Activated T-cell treated with anti-CD3 and anti-CD28 coated beads, Interleukin-2, amount 50 U/mL, for 24 hours (primary cell): ENCODE results near the gene PFAS.
A peak's percentile ranks its signal among the peaks of the same experiment; 100 is the strongest.

Experiments
- DNase-seq: peaks from one replicate; pipeline ENCODE4 v3.0.0-alpha.2; 2020
- H3K27ac Mint-ChIP-seq: 2 replicates; pipeline ENCODE4 v1.8.0; 2020; ENCODE audit warnings: mild to moderate bottlenecking, mixed read lengths
- H3K27me3 Mint-ChIP-seq: 2 replicates; pipeline ENCODE4 v1.8.0; 2020; ENCODE audit warnings: mixed read lengths
- H3K36me3 Mint-ChIP-seq: 2 replicates; pipeline ENCODE4 v1.8.0; 2020; ENCODE audit warnings: low read depth, mixed read lengths
- H3K4me1 Mint-ChIP-seq: 2 replicates; pipeline ENCODE4 v1.8.0; 2020; ENCODE audit warnings: low read depth, mixed read lengths
- H3K4me3 Mint-ChIP-seq: 2 replicates; pipeline ENCODE4 v1.8.0; 2020; ENCODE audit warnings: mild to moderate bottlenecking, moderate library complexity, mixed read lengths
- H3K9me3 Mint-ChIP-seq: 2 replicates; pipeline ENCODE4 v1.8.0; 2020; ENCODE audit warnings: mixed read lengths

PFAS gene

DNA sequence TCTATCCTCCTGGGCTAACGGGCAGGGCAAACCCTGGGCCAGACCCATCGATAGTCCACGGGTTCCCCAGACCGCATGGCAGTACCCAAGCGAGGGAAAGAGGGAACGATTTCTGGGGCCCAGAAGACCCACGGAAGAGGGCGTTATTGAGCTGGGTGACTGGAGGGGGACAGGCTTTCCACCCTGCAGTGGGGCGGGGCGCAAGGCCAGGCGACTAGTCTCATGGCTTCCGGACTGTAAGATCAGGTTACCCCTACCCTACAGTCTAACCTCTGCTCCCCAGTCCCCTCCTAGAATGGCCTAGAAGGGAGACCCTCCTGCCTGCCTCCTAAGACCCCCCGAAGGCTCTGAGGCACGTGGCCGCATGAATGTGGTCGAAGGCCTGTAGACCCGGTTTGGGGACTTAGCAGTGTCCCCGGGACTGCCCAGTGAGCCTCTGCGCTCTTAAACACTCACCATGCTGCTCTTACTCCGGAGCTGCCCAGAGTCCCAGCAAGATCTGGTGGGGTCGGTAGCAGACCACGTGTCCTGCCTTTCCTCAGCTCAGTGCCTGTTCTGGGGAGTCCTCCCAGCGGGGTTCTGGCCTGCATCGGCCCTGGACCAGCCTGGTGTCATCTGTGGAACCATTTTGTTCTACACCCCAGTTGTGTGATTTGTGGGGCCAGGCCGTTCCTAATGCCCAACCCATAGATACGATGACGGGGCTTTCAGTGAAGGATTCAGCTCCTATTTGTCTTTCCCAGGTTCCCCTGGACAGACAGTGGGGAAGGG is 25.5 kb upstream of the PFAS start:
- H3K9me3 Mint-ChIP-seq = no peaks in the 10 kb centered on the region
- peak overlapping the region; percentile 99 for H3K27ac Mint-ChIP-seq
- peaks cover 66% of the 10 kb centered on the region for H3K4me1 Mint-ChIP-seq
- H3K27me3 Mint-ChIP-seq = no peaks in the 10 kb centered on the region
- DNase-seq = peak; percentile 77
- H3K4me3 Mint-ChIP-seq = peak overlapping the region; percentile 95
- H3K36me3 Mint-ChIP-seq = peaks cover 36% of the 10 kb centered on the region

DNA sequence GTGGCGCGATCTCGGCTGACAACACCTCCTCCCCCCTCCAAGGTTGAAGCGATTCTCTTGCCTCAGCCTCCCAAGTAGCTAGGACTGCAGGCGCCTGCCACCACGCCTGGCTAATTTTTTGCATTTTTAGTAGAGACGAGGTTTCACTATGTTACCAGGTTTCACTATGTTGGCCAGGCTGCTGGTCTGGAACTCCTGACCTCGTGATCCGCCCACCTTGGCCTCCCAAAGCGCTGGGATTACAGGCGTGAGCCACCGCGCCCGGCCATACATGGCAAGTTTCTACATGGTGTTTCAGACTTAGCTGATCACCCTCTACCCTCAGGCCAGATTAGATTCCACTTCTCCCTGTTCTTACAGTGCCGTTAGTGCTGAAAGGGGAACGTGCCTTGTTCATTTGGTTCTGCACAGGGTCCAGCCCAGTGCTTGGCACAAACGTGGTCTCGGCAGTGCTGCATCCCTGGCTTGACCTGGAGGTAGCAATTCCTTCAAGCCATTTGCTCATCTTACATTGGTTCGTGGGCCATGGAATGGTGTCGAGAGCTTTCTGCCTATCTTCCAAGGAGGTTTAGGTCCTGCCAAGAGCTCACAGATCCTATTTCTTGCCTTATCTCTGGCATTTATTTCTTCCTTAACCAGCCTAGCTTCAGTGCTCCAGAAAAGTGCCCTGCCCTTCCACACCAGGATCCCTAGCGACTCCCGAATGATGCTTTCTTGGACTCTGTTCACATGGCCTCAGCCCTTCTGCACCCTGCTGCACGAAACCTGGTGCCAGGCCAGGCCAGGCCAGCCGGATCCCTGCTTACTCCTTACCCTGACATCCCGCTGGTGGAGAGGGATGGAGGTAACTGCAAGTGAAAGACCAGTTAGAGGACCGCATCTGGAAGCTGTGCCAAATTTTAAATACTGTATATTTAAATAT is 23.9 kb upstream of the PFAS start:
- peaks cover 62% of the 10 kb centered on the region for H3K4me1 Mint-ChIP-seq
- peak overlapping the region; percentile 86 for H3K27ac Mint-ChIP-seq

DNA sequence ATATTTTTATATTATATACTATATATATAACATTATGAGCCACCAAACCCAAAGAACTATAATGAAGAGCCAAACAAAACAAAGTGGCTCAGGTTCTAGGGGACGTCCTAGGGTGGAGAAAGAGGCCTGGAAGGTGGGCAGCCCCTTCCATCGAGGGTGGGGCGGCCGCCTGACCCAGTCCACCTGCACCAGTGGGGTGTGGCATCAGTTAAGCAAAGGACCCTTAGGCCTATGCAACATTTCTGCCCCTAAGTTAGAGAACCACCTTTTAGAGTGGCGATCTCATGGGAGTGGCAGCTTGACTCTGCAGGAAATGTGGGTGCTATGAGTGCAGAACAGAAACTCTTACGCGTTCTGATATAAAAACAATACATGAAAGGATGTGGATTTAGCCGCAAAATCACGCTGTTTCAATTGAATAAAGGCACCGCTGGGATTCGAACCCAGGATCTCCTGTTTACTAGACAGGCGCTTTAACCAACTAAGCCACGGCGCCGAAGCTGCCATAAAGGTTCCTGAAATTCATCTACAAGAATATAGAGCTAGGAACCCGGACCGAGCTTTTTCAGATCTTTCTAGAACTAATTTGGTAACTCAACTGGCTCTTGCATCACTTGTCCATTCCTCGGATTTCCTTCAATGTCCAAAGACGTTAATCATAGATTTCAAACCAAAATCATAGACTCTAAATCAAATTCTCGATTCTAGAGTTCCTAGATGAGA is 23.1 kb upstream of the PFAS start:
- H3K36me3 Mint-ChIP-seq = peaks cover 58% of the 10 kb centered on the region

More for the DNA sequence above, 23.9 kb upstream of the PFAS start:
- no peaks in the 10 kb centered on the region for H3K27me3 Mint-ChIP-seq
- no peaks in the 10 kb centered on the region for H3K9me3 Mint-ChIP-seq
- peaks cover 52% of the 10 kb centered on the region for H3K36me3 Mint-ChIP-seq
- H3K4me3 Mint-ChIP-seq = peak overlapping the region; percentile 48
- no peak for DNase-seq

DNA sequence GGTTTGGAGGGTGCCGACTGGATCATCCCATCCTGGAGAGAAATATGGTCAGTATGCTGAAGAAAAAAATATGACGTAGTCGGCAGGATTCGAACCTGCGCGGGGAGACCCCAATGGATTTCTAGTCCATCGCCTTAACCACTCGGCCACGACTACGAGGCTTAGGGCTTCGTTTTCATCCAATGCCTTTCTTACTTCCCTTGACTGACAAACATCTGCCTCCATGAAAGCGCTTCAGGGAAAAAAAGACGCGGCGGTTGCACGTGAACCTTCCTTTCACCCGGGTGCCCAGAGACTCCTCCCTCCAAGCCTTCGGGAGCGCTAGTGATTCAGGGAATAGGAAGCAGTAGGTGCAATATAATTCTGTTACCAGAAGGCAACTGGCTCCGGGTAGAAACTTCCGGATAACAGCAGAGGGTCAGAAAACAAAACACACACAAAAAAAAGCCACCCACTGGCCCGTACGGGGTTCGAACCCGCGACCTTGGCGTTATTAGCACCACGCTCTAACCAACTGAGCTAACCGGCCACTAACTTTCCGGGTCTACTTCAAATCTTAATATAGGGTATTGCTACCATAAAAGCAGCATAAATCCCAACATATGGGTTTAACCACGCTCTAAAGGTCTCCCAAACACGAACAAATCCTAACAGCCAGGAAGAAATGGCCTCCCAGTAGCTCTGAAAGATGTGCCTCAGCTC is 22.4 kb upstream of the PFAS start:
- H3K27ac Mint-ChIP-seq = peak overlapping the region; percentile 94
- H3K4me1 Mint-ChIP-seq = peaks cover 52% of the 10 kb centered on the region
- H3K4me3 Mint-ChIP-seq = peak overlapping the region; percentile 69
- H3K36me3 Mint-ChIP-seq = peaks cover 62% of the 10 kb centered on the region
- no peaks in the 10 kb centered on the region for H3K9me3 Mint-ChIP-seq
- peak; percentile 79 for DNase-seq
- no peaks in the 10 kb centered on the region for H3K27me3 Mint-ChIP-seq

More for the DNA sequence above, 23.1 kb upstream of the PFAS start:
- H3K9me3 Mint-ChIP-seq = no peaks in the 10 kb centered on the region
- peaks cover 58% of the 10 kb centered on the region for H3K4me1 Mint-ChIP-seq
- H3K27me3 Mint-ChIP-seq = no peaks in the 10 kb centered on the region
- peak overlapping the region; percentile 94 for H3K27ac Mint-ChIP-seq
- peak overlapping the region; percentile 69 for H3K4me3 Mint-ChIP-seq
- peak; percentile 80 for DNase-seq

DNA sequence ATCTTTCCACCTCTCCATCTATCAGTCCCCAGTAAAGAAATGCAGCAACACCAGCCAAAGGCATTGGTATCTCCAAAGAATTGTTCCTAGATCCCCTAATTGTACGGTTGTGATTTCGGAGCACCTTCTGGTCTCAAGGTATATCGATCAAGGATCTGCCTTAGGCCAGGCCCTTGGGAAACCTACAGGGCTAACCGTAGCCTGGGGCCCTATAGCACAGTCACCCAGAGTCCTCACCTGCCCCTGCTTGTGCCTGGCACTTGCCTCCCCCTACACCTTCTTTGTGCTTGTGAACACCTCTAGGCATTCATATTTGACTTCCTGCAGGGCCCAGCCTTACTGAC is 21.9 kb upstream of the PFAS start:
- peak overlapping the region; percentile 69 for H3K4me3 Mint-ChIP-seq
- H3K9me3 Mint-ChIP-seq = no peaks in the 10 kb centered on the region
- no peaks in the 10 kb centered on the region for H3K27me3 Mint-ChIP-seq
- DNase-seq = no peak
- peak overlapping the region; percentile 94 for H3K27ac Mint-ChIP-seq
- peaks cover 47% of the 10 kb centered on the region for H3K4me1 Mint-ChIP-seq
- H3K36me3 Mint-ChIP-seq = peaks cover 67% of the 10 kb centered on the region

DNA sequence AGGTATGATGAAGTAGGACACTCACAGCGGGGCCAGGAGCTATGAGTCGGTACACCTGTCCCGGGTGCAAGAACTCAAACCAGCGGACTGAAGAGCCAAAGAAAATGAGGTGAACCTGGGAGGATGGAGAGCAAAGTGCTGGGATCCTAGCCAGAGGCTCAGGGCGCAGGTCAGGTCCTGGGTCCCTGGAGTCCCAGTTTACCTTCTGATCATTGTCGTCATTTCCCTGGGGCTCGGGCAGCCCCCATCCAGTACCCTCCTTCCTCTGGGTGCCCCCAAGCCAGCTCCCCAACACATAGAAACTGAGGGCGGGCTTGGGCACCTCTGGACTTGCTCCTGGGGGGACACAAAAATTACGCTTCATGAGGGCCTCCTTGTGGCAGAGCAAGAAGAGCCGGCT is 17.4 kb upstream of the PFAS start:
- Mint-ChIP-seq H3K9me3 (no peaks in the 10 kb centered on the region), H3K36me3 (peaks cover 99% of the 10 kb centered on the region), H3K4me1 (peaks cover 10% of the 10 kb centered on the region), H3K27ac (no peak overlapping the region), H3K4me3 (no peak overlapping the region), H3K27me3 (no peaks in the 10 kb centered on the region)
- no peak for DNase-seq

DNA sequence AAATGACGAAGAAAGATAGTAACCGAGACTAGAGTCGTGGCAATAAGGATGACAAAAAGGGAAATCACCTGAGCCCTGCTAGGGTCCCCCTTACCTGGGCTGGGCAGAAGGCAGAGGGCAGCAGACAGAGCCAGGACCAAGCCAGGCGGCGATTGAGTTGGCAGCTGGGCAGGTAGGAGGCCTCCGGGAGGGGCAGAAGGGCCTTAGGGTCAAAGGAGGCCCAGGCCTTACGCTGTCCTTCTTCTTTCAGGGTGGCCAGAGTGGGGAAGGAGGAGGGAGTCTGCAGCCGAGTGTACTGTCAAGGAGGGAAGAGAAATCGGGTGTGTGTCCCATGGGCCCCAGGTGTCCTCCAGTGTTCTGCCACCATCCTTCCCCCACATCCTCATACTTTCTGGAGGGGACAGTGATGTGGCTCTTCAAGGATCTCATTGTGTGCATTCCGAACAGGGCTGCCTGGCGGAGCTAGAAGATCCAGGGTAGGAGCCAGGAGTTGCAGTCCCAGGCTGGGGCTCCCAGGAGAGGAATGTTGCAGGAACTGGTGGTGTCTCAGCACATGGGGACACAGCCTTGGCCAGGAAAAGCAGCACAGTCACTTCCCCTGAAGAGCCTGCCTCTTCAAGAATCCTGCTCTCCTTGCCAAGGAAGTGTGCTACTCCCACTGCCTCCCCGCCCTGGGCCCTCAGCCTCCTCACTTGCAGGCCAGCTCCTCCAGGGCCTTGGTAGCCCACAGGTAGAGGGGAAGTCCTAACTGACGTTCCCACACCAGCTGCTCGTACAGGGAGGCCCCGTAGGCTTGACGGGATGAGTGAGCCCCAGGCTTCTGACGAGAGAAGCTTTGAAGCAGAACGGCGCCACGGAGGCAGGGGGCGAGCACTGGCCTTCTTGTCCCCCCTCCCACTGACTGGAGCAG is 14.5 kb upstream of the PFAS start:
- DNase-seq = no peak
- peaks cover 99% of the 10 kb centered on the region for H3K36me3 Mint-ChIP-seq
- H3K4me3 Mint-ChIP-seq = no peak overlapping the region
- peaks cover 12% of the 10 kb centered on the region for H3K4me1 Mint-ChIP-seq
- no peaks in the 10 kb centered on the region for H3K27me3 Mint-ChIP-seq
- peak overlapping the region; percentile 23 for H3K27ac Mint-ChIP-seq
- no peaks in the 10 kb centered on the region for H3K9me3 Mint-ChIP-seq

DNA sequence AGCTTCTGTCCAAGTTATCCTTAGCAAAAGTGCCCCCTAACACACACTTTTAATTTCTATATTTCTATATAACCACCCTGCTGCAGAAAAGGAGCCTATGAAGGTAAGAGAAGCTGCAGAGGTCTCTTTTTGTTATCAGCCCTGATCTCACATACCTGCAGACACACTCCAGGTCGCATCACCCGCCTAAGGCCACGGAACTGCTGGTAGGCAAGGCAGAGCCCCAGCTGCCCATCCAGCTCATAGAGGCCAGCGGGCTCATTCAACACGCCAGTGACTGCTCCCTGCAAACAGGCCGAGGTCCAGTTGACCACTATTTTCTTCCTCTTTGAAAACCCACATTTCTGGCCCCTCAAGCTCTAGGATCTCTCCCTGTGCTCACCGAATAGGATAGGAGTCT is 13.4 kb upstream of the PFAS start:
- Mint-ChIP-seq H3K4me1 (peaks cover 15% of the 10 kb centered on the region), H3K27ac (peak overlapping the region; percentile 50), H3K36me3 (peaks cover 97% of the 10 kb centered on the region)

DNA sequence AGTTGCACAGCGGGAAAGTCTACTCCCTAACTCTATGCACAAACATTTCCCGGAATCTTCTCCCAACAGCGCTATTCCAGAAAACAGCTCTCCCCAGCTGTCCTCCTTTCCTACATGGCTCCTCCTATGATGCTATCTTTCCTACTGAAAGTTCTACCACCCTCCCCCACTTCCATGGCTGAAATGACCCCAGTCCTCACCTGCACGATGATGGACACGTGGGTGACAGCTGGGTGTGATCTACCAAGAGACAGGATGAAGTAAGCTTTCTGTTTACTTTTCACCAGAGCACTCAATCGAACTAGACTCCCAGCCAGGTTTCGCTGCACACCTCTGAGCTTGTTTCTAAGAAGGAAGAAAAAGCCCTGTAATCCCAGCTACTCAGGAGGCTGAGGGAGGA is 11.9 kb upstream of the PFAS start:
- Mint-ChIP-seq H3K27ac (no peak overlapping the region), H3K4me1 (peaks cover 15% of the 10 kb centered on the region), H3K36me3 (peaks cover 93% of the 10 kb centered on the region), H3K27me3 (no peaks in the 10 kb centered on the region), H3K9me3 (no peaks in the 10 kb centered on the region), H3K4me3 (no peak overlapping the region)
- no peak for DNase-seq

More for the DNA sequence above, 13.4 kb upstream of the PFAS start:
- no peak for DNase-seq
- Mint-ChIP-seq H3K9me3 (no peaks in the 10 kb centered on the region), H3K27me3 (no peaks in the 10 kb centered on the region), H3K4me3 (no peak overlapping the region)

DNA sequence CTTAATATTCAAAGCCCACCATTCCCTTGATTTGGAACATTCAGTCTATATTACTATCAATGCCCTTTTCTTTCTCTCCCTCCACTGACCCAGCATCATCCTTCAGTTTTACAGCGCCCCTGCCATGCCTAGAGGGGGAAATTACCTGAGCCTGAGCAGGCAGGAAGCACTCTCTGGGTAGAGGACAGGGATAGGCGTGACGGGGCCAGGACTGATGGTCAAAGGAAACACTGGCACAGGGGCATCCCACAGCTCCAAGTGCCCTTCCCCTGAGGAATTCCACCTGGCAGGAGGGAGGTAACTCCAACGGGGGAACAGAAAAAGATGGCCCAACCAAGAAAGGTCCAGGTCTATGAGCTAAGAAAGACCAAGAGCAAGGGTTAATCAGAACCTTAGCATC is 11.2 kb upstream of the PFAS start:
- DNase-seq = no peak
- Mint-ChIP-seq H3K4me3 (no peak overlapping the region), H3K4me1 (peaks cover 20% of the 10 kb centered on the region), H3K27me3 (no peaks in the 10 kb centered on the region), H3K9me3 (no peaks in the 10 kb centered on the region), H3K27ac (peak overlapping the region; percentile 31), H3K36me3 (peaks cover 92% of the 10 kb centered on the region)

DNA sequence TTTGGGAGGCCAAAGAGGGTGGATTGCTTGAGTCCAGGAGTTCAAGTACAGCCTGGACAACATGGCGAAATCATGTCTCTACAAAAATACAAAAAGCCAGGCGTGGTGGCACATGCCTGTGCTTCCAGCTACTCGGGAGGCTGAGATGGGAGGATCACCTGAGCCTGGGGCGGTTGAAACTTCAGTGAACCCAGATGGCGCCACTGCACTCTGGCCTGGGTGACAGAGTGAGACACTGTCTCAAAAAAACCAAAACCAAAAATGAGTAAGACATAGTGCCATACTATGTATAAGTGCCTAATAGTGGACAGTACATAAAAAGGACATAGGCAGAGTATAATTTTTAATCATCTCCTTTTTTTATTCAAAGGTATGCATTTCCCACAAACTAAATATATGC is 5.3 kb upstream of the PFAS start:
- H3K27me3 Mint-ChIP-seq = no peaks in the 10 kb centered on the region
- no peak overlapping the region for H3K4me3 Mint-ChIP-seq
- DNase-seq = no peak
- H3K36me3 Mint-ChIP-seq = peaks cover 78% of the 10 kb centered on the region
- peak overlapping the region; percentile 78 for H3K27ac Mint-ChIP-seq
- no peaks in the 10 kb centered on the region for H3K9me3 Mint-ChIP-seq
- peaks cover 46% of the 10 kb centered on the region for H3K4me1 Mint-ChIP-seq

DNA sequence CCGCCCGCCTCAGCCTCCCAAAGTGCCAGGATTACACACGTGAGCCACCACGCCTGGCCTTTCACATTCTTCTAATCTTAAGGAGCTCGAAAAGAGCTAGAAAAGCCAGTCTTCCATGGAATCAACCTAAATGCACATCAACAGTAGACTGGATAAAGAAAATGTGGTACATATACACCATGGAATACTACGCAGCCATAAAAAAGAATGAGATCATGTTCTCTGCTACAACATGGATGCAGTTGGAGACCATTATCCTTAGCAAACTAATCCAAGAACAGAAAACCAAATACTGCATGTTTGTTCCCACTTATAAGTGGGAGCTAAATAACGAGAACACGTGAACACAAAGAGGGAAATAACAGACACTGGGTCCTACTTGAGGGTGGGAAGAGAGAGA is 4.3 kb upstream of the PFAS start:
- DNase-seq = no peak
- no peak overlapping the region for H3K27ac Mint-ChIP-seq
- H3K36me3 Mint-ChIP-seq = peaks cover 78% of the 10 kb centered on the region
- no peak overlapping the region for H3K4me3 Mint-ChIP-seq
- no peaks in the 10 kb centered on the region for H3K9me3 Mint-ChIP-seq
- no peaks in the 10 kb centered on the region for H3K27me3 Mint-ChIP-seq
- H3K4me1 Mint-ChIP-seq = peaks cover 45% of the 10 kb centered on the region
